WI38 (cell line): ENCODE measurements around the gene TCHH.
"Not testable (repeated sequence)": the region's sequence is repeated elsewhere in the genome, so short reads cannot be mapped to it uniquely, and the experiment has no call there.

Experiments used
- H3K4me3 ChIP-seq: 2 replicates; pipeline ENCODE4 v1.5.1; 2011; ENCODE audit warnings: low read depth, mild to moderate bottlenecking, control low read depth, low read length
- TF ChIP-seq, protein P1 (sequence below): IDR thresholded peaks from 2 replicates; pipeline ENCODE4 v1.5.1; 2012; ENCODE audit warnings: low read depth, mild to moderate bottlenecking, control low read depth, low read length

Gene TCHH

DNA sequence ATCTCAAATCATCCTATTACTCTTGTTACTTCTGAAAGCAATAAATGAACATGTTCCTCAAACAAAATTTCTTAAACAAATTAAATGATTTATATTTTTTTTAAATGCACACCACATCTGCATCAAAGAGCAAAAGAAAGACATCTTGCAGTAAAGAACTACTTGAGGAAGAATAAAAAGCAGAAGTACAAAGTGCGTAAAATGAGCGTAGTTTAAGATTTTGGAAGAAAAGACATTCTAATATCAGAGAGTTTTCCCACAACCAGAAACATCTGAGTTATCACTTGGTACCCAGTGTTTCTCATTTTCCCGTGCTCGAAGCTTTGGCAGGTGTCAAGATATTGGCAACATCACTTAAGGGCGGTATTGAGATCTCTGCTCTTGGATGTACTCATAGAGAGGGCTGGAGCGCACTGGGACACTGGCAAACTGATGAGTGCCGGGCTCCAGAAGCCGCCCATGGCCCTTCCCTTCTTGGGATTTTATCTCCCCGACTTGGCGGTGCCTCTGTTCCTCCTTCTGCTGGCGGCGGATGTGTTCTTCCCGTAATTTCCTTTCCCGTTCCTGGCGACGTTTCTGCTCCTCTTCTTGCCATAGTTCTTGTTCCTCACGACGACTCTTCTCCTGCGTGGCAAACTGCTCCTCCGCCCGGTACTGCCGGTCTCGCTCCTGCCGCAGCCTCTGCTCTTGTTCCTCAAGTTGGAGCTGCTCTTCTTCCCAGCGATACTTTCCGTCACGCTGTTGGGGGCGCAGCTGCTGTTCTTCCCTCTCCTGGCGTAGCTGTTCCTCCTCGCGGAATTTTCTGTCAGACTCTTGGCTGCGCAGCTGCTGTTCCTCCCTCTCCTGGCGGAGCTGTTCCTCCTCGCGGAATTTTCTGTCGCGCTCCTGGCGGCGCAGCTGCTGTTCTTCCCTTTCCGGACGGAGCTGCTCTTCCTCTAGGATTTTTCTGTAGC, 7.9 kb downstream of the TCHH start:
- TF ChIP-seq, protein P1, sequence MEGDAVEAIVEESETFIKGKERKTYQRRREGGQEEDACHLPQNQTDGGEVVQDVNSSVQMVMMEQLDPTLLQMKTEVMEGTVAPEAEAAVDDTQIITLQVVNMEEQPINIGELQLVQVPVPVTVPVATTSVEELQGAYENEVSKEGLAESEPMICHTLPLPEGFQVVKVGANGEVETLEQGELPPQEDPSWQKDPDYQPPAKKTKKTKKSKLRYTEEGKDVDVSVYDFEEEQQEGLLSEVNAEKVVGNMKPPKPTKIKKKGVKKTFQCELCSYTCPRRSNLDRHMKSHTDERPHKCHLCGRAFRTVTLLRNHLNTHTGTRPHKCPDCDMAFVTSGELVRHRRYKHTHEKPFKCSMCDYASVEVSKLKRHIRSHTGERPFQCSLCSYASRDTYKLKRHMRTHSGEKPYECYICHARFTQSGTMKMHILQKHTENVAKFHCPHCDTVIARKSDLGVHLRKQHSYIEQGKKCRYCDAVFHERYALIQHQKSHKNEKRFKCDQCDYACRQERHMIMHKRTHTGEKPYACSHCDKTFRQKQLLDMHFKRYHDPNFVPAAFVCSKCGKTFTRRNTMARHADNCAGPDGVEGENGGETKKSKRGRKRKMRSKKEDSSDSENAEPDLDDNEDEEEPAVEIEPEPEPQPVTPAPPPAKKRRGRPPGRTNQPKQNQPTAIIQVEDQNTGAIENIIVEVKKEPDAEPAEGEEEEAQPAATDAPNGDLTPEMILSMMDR = no peak
- no peak overlapping the region; the same call in 1 of the 2 replicates for H3K4me3 ChIP-seq

DNA sequence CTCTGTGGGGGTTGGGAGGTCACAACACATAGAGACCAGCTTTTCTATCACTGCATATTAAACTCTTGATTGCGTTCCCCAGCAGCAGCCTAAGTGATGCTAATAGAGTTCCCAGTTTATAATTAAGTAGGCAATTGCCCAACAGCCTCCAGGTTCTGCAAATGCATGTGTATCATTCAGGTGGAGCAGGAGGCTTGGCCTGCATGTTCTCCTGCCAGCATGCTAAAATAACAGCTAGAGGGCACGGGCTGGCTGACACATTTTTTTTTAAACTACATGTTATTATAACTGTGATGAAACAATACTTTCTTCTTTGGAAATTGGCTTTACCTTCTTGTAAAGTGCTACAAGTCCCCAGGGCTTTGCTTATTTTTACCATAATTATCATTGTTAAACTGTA, 10.4 kb downstream of the TCHH start:
- no peak overlapping the region for H3K4me3 ChIP-seq
- TF ChIP-seq, protein P1 = no peak

DNA sequence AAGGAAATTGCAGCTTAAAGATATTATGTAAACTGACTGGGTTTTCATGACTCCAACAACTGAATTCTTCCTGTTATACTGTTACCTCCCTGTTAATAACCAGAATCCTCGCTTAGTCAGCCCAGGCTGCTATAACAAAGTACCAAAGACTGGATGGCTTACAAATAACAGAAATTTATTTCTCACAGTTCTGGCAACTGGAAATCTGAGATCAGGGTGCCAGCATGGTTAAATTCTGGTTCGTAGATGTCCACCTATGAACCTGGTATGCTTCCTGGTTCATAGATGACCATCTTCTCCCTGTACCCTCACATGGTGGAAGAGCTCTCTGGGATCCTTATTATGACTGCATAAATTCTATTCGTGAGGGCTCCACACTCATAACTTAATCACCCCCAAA, 18.3 kb downstream of the TCHH start:
- H3K4me3 ChIP-seq = no peak overlapping the region
- TF ChIP-seq, protein P1 = no peak

DNA sequence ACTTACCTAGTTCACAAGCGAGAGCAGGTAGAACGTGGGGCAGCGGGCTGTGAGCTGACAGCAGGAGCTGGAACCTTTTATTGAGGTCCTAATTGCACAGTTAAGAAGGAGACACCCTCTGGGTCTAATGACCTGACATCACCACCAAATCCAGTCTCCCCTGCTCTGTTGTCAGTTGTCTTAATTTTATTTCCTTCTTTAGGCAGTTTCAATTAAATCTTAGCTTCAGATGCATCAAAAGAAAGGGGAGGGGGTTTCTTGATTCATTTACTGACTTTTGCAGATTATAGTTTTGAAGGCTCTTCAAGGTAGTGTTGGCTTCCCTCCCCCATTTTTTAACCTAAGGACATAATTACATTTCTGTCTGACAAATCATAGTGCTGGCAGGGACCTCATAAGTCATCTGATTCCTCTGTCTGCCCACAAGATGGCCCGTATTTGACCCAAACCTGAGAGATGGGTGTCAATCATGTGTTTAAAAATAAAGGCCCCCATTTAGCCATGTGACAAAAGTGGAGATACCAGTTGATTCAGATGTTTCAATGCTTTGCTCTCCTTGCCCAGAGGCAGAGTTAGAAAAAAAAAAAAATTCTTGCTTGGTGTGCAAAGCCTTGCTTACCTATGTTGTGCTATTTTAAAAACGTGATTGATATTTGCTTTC, 26.1 kb downstream of the TCHH start, which contains the start of gene TCHHL1:
Gene TCHHL1 (minus strand): TSS at position 51 of the 661 bp plus-strand sequence. CDS start 921 bp downstream, outside the sequence.
- H3K4me3 ChIP-seq = no peak within 1 kb of the TSS
- TF ChIP-seq, protein P1 = no peak

DNA sequence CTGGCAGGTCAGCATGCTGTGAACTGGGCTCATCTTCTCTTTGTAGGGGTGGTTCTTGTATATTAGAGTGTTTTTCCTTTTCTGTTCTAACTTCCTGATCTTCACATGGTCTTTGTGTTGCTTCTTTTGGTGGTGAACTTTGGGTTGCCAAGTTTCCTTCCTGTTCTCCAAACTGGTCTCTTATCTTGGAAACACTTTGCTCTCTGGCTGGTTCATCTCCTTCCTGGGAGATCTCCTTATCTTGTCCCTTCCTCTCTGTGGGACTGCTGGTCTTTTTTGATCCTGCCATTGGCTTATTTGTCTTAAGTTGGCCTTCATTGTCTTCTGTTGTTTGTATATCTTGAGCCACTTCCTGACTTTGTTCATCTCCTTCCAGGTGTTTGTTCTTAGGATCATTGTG, 28.5 kb downstream of the TCHH start:
- TF ChIP-seq, protein P1 = no peak
- H3K4me3 ChIP-seq = no peak overlapping the region

DNA sequence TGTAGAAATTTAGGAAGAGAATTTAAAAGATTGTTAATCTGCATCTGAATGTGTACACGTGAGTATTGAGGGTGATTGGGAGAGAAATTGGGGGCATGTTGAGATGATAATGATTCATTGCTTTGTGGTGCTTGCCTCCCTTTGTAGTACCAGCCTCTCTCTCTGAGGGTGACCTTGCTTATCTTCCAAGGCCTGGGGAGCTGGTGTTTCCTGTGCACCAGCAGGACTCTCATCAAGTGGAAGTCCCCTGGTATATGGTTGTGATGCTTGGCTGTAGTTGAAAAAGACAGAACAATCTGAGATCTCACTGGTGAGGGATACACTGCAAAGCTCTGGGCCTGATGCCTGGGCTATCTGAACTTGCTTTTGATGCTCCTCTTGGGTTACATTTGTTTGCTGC, 30.4 kb downstream of the TCHH start:
- TF ChIP-seq, protein P1 = no peak
- no peak overlapping the region for H3K4me3 ChIP-seq

DNA sequence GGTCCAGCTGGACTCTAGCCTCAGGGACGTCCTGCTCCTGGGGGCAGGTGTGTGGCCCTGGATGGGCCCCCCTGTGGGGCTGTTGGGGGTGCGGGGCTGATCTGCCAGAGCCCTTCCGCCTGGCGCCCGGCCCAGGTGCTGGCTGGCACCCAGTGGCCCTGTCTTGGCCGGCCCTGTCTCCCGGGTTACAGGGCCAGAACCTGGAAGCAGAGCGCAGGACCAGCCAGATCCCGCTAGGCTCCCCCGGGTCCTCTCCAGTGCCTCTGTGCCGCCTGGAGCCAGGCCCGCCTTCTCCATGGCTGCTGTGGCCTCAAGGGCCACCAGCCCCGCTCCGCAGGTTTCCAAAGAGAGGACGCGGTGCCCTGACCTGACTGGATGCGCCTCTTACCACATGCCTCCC, 34.2 kb downstream of the TCHH start:
- H3K4me3 ChIP-seq = not testable (repeated sequence)

DNA sequence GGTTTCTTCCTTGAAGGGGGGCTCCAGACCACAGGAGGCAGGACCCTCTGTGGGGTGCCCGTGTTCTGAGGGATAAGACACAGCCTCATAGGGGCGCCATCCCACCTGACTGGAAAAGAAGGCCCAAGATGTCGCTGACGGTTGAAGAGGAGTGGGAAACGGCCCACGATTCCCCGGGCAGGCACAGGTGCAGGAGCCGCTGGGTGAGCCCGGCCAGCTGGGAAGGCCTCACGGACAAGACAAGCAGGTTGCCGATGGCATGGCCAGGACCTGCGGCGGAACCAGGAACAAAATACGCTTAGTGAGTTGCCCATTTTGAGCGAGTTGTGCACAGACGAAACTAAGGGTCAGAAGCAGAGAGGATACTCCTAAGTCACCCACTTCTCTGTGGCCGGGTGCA, 34.8 kb downstream of the TCHH start:
- not testable (repeated sequence) for H3K4me3 ChIP-seq
